NCI-H526 (cell line): ENCODE measurements around the gene ARAP3.
A peak's percentile ranks its signal among the peaks of the same experiment; 100 is the strongest.
"Not testable (repeated sequence)": the region's sequence is repeated elsewhere in the genome, so short reads cannot be mapped to it uniquely, and the experiment has no call there.

Source experiments
- DNase-seq, 2 experiments: peaks; one replicate each; lab custom pipeline; 2025; lab: John Stamatoyannopoulos, UW

ARAP3 gene

GRCh38 chr5:141681695-141682641 is at the start of gene ARAP3:
TSS of gene ARAP3 (minus strand) at chr5:141682230. CDS start at chr5:141680486, 1,744 bp downstream.
- DNase-seq = peak in 1 of 2 experiments; percentile 60

GRCh38 chr5:141729387-141730006 is 47.5 kb upstream of the ARAP3 start:
- DNase-seq = no peak

- no peak for DNase-seq
Measured at GRCh38 chr5:141725891-141726290, 43.9 kb upstream of the ARAP3 start.

GRCh38 chr5:141725174-141725573 is 43.1 kb upstream of the ARAP3 start:
- DNase-seq = not testable (repeated sequence)

GRCh38 chr5:141722266-141722665 is 40.2 kb upstream of the ARAP3 start:
- DNase-seq = no peak

GRCh38 chr5:141717043-141717442 is 35.0 kb upstream of the ARAP3 start:
- DNase-seq = no peak

- DNase-seq = no peak
Measured at GRCh38 chr5:141716468-141716867, 34.4 kb upstream of the ARAP3 start.

GRCh38 chr5:141716009-141716408 is 34.0 kb upstream of the ARAP3 start:
- peak; percentile 26 to 58 for DNase-seq

GRCh38 chr5:141715346-141715905 is 33.4 kb upstream of the ARAP3 start:
- no peak for DNase-seq

GRCh38 chr5:141714542-141715310 is 32.7 kb upstream of the ARAP3 start:
- DNase-seq = no peak

GRCh38 chr5:141713616-141714309 is 31.7 kb upstream of the ARAP3 start:
- DNase-seq = no peak

- DNase-seq = no peak
Measured at GRCh38 chr5:141711687-141712086, 29.7 kb upstream of the ARAP3 start.

- no peak for DNase-seq
Measured at GRCh38 chr5:141709699-141710267, 27.8 kb upstream of the ARAP3 start.

- no peak for DNase-seq
Measured at GRCh38 chr5:141708016-141708415, 26.0 kb upstream of the ARAP3 start.

- DNase-seq = no peak
Measured at GRCh38 chr5:141707510-141707909, 25.5 kb upstream of the ARAP3 start.

GRCh38 chr5:141706121-141706520 is 24.1 kb upstream of the ARAP3 start:
- no peak for DNase-seq

GRCh38 chr5:141705469-141705868 is 23.4 kb upstream of the ARAP3 start:
- no peak for DNase-seq

GRCh38 chr5:141704782-141705297 is 22.8 kb upstream of the ARAP3 start:
- no peak for DNase-seq

GRCh38 chr5:141703133-141703561 is 21.1 kb upstream of the ARAP3 start:
- peak; percentile 46 to 63 for DNase-seq

- DNase-seq = no peak
Measured at GRCh38 chr5:141701360-141702119, 19.5 kb upstream of the ARAP3 start.
